K562 treated with DMSO at 1 percent for 4 hours (cell line): ENCODE measurements around the gene SYNPO2. TPM values are rescaled to one million over a fixed set of nuclear protein-coding genes. Genes with fewer than 3 reads are reported as not detected.

Experiments
- total RNA-seq: library from RNA; unstranded; fragments of 300-600 nt; gene quantifications from 2 replicates; pipeline ENCODE4 v1.2.3, GENCODE V29; 2022; ENCODE audit not compliant: insufficient read depth

SYNPO2 gene
- total RNA-seq = not detected in 2 replicates

GRCh38 chr4:118888666-118889311 is at the start of gene SYNPO2:
Gene SYNPO2, plus strand, starts transcription at chr4:118888854. Its CDS starts 183 bp downstream, at chr4:118889037.

Other genes with a start within 250 kb of the SYNPO2 start
- 5.6 and 10.6 TPM in 2 replicates for gene METTL14, start 203.5 kb upstream of the SYNPO2 start, total RNA-seq
- gene SEC24D, start 52.7 kb upstream of the SYNPO2 start, total RNA-seq = 24.7 and 28.3 TPM in 2 replicates
- gene MYOZ2, start 247.0 kb downstream of the SYNPO2 start, total RNA-seq = not detected in 2 replicates